Fibroblast of skin of left biceps (primary cell): ENCODE measurements around the gene E2F4.

Experiments used
- DNase-seq, 2 experiments: peaks; one replicate each; pipeline ENCODE4 v3.0.0-alpha.2; 2013; ENCODE audit warnings: low read depth in 2 of 2

The E2F4 gene

DNA sequence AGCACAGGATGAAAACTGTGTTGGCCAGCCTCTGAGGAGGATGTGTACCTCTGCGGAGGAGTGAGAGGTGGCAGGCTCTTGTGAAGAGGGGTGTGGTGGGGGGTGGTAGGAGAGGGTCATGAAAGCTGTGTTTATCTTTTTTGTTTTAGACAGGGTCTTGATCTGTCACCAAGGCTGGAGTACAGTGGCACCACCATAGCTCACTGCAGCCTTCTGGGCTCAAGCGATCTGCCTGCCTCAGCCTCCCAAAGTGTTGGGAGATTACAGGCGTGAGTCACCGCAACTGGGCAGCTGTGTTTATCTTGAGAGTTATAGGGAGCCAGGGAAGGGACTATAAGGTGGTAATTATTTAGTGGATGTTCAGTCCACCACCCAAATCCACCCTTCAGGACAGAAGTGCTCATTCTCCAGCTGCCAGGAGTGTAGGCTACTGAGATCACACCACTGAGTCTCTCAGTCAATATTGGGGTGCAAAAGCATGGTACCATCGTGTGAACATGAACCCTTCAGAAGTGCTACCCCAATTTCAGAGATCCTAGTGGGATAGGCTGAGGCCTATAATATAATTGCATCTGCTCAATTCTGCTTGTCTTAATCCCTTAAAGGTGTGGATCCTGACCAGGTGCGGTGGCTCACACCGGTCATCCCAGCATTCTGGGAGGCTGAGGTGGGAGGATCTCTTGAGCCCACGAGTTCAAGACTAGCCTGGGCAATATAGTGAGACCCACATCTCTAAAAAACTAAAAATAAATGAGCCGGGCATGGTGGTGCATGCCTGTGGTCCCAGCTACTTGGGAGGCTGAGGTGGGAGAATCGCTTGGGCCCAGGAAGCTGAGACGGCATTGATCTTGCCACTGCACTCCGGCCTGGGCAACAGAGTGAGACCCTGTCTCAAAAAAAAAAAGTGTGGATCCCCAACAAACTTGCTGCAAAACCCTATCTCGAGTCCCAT, 1.2 kb upstream of the E2F4 start:
- DNase-seq, result no peak

DNA sequence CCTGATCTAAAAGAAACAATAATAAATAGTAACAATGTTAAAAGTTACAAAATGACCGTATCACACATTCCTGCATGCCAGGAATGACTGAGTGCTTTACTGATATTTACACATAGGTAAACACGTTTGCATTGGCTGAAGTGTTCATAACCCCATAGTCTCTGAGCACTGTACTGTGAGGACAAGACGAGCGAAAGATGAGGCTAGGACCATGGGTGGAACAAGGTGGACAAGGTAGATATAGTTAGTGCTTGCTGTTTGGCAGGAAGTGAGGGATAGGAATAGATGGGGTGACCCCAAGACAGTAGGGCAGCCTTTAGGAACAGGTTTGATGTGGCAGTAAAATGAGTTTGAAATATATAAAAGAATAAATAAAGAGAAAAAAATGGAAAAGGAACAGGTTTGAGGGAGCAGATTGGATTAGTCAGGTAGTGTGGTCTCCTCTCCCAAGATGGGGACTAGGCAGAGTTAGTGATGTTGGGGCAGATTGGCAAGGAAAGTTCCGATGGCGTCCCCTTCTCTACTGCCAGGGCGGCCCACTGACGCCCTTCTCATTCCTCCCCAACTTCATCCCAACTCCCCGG, 452 bp upstream of the E2F4 start:
- no peak for DNase-seq

DNA sequence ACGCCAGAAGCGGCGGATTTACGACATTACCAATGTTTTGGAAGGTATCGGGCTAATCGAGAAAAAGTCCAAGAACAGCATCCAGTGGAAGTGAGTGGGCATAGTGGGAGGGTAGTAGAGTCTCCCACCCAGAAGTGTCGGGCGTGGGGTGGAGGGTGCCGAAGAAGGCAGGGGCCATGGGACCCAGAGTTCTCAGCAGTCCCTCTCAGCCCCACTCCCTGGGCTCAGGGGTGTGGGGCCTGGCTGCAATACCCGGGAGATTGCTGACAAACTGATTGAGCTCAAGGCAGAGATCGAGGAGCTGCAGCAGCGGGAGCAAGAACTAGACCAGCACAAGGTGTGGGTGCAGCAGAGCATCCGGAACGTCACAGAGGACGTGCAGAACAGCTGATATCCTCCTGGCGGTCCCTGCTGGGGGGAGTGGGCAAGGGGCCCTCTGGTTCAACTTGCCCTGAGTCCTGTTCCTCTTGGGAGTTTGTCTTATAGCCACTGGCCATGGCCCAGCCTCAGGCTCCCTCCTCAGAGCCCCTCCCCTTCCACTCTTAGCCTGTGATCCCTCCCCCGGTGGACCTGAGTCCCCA, 916 bp downstream of the E2F4 start:
- no peak for DNase-seq

DNA sequence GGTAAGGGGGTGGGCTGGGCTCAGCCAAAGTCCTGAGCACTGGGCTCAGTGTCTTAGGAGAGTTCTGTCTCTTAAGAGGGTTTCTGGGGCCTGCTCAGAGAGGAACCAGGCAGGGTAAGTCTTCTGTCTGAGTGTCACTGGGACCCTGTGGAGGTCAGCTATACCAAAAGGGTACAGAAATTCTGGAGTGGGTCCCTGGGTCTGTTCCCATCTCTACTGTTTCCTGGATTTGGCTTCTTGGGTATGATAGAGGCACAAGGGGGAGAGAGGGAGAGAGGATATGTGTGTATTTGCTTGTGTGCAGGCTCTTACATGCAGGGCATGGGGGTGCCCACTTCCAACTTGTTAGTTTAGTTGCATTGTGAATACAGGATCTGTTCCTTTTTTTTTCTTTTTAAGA, 1.6 kb downstream of the E2F4 start:
- DNase-seq, result no peak

DNA sequence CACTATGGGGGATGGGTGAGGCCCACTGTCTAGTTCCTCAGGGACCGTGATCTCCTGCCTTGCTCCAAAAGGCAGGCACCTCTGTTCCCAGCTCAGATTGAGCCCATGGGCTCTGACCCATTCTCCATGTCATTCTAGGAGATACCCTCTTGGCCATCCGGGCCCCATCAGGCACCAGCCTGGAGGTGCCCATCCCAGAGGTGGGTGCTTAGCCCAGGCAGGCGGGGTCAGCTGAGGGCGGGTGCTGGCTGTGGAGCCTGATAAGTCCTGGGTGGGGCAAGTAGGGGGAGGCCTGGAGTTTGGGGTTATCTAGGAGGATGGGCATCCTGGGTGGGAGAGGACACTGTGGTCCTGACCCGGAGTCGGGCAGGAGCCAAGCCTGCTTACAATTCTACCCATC, 2.3 kb downstream of the E2F4 start:
- no peak for DNase-seq

DNA sequence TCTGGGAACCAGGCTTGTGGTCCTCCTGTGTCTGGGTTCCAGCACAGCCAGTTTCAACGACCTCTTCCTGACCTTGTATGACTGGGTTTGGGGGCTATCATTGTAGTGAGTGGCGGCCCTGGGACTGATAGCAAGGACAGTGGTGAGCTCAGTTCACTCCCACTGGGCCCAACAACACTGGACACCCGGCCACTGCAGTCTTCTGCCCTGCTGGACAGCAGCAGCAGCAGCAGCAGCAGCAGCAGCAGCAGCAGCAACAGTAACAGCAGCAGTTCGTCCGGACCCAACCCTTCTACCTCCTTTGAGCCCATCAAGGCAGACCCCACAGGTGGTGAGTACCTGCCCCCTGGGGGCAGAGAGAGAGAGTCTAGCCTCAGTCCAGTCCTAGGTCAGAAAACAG, 3.7 kb downstream of the E2F4 start:
- no peak for DNase-seq

DNA sequence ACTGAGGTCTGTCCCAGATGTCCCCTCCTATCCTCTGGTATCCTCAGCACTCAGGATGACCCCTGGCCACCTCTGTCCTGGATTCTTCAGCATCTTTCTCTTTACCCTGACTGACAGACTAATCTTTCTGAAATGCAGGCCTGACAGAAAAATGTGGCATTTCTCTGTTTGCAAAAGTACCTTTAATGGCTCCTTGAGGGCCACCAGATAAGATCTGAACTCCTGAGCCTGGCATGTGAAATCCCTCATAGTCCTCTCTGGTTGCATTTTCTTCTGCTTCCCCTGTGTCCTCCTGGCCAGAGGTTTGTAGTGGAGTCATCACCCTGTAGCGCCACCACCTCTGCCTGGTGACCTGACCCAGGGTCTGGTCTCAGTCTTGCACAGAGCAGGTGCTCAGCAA, 4.9 kb downstream of the E2F4 start:
- no peak for DNase-seq

DNA sequence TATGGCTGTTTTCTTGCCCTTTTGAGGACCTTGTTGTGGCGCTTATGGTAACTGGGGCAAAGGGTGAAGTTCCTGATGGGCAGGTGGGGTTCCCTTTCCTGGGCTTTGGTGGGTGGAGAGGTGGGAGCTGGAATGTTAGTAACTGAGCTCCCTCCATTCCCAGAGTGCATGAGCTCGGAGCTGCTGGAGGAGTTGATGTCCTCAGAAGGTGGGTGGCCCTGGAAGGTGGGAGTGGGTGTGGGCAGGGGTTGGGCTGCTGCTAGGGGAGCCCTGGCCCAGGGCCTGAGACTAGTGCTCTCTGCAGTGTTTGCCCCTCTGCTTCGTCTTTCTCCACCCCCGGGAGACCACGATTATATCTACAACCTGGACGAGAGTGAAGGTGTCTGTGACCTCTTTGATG, 5.7 kb downstream of the E2F4 start:
- no peak for DNase-seq

DNA sequence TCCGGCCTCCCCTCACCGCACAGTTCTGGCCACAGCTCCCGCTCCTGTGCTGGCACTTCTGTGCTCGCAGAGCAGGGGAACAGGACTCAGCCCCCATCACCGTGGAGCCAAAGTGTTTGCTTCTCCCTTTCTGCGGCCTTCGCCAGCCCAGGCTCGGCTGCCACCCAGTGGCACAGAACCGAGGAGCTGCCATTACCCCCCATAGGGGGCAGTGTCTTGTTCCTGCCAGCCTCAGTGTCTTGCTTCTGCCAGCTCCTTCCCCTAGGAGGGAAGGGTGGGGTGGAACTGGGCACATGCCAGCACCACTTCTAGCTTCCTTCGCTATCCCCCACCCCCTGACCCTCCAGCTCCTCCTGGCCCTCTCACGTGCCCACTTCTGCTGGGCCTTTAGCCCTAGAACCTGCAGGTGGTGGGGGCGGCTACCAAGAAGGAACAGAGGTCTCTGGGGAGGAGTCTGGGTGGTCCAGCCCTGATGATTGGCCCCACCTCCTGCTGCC, 6.3 kb downstream of the E2F4 start:
- DNase-seq, result no peak

DNA sequence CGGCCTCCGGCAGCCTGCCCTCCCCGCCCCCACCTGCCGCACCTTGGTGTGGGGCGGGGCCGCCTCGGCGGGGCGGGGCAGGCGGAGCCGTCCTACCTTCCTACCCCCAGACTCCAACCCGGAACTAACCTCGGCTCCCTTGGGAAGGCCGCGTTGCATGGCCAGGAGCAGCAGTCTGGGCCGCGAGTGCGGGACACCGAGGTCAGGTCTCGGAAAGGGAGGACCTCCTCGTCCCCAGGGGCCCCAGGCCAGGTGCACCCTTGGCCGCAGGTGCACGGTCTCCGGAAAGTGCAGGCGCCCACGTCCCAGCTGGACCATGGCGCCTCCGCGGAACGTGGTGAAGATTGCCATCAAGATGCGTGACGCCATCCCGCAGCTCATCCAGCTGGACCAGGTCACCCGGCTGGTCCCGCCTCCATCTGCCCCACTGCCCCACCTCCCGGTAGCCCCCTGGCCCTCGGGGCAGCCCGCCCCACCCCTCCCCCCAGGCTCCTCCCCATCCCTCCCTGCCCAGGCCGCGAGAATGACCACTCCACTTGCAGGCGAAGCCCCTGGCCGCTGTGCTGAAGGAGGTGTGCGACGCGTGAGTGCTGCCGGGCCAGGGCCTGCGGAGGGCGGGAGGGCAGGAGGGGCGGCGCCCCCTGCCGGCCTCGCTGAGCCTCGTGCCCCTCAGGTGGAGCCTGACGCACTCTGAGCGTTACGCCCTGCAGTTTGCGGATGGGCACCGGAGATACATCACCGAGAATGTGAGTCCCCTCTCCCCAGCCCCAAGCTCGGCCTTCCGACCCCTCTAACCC, 7.3 kb downstream of the E2F4 start, which contains the start of gene ELMO3:
ELMO3 (plus strand) TSS at position 121 of the 797 bp plus-strand sequence; CDS start at position 317, 196 bp downstream.
- no peak for DNase-seq

DNA sequence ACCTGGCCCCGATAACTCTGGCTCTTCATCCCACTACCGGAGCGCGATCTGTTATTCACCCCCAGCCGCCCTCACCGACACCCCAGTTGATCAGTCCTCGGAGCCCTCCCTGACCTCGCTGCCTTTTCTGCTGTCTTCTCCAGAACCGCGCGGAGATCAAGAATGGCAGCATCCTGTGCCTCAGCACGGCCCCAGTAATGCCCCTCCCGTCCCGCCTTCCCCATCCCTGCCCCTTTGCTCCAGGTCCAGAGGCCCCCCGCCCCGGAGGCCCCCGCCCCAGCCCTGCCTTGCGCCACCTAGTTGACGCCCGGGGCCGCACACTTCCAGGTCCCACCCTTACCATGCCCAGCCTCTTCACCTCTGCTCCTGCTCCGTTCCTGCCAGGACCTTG, 7.8 kb downstream of the E2F4 start:
- no peak for DNase-seq

DNA sequence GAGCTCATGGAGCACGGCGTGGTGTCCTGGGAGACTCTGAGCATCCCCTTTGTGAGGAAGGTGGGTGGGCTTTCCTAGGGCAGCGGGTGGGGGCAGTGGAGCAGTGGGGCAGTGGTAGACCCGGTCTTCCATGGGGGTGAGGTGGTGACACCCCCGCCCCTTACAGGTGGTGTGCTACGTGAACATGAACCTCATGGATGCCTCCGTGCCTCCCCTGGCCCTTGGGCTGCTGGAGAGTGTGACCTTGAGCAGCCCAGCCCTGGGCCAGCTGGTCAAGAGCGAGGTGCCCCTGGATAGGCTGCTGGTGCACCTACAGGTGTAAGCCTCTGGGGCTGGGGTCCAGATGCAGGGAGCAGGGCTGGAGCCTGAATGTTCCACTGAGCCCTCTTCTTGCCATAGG, 8.5 kb downstream of the E2F4 start:
- no peak for DNase-seq

DNA sequence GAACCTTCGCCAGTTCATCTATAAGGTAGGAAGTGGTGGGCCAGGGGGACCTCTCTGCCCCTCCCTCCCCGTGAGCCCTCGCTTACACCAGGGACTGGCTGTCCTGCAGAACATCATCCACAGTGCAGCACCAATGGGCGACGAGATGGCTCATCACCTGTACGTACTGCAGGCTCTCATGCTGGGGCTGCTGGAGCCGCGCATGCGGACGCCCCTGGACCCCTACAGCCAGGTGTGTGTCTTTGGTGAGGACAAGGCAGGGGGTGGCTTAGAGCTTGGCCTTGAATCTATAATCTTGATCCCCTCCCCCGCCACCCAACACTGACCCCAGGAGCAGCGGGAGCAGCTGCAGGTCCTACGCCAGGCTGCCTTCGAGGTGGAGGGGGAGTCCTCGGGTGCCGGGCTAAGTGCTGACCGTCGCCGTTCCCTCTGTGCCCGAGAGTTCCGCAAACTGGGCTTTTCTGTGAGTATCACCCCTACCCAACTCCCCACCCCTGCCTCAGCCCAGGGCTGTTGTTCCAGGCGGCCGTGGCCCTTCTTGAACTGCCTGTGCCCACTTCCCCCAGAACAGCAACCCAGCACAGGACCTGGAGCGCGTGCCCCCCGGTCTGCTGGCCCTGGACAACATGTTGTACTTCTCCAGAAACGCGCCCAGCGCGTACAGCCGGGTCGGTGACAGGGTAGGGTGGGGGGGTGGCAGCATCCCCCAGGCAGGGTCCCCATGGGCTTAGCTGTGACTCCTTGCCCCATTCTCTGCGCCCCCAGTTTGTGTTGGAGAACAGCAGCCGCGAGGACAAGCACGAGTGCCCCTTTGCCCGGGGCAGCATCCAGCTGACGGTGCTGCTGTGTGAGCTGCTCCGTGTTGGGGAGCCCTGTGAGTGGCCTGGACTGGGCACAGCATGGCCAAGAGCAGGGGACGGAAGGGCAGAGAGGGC, 9.7 kb downstream of the E2F4 start:
- DNase-seq, result no peak

DNA sequence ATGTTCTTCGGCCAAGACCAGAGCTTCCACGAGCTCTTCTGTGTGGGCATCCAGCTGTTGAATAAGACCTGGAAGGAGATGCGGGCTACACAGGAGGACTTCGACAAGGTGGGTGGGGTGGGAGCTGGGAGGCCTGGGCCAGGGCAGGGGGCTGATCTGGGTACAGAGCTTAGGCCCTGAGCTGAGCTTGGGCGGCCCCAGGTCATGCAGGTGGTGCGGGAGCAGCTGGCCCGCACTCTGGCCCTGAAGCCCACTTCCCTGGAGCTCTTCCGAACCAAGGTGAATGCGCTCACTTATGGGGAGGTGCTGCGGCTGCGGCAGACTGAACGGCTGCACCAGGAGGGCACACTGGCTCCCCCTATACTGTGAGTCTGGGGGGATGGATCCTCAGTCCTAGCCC, 10.5 kb downstream of the E2F4 start:
- DNase-seq, result no peak

DNA sequence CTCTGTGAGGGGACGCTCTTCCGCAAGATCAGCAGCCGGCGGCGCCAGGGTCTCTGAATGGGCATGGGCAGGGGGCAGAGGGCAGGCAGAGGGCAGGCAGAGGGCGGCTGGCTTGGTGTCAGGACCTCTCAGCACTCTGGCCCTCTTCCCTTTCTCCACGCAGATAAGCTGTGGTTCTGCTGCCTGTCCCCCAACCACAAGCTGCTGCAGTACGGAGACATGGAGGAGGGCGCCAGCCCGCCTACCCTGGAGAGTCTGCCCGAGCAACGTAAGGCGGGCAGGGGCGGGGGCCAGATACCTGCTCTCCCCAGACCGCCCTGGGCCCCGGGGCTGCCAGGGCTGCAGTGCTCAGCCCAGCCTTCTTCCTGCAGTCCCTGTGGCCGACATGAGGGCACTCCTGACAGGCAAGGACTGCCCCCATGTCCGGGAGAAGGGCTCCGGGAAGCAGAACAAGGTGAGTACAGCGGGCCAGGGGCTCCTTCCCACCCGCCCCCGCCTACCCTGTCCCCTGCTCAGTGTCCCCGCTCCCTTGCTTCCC, 11.1 kb downstream of the E2F4 start:
- DNase-seq, result no peak

DNA sequence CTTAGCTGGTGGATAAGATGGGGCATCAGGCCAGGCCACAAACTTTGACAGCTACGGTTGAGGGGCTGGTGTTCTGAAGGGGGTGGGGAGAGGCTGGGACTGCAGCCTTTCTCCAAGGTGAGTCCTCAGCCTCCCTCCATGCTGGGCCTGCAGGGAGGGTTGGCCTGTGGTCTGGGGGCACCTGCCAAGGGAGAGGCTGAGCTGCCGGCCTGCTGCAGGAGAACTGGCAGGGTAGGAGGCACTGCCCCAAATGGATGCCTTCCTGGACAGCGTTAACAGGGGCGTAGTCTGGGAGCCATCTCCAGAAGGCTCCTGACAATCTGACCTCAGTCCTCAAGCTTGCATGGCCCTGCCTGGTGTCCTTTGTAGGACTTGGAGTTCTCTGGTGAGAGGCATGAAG, 12.1 kb downstream of the E2F4 start:
- DNase-seq, result no peak

DNA sequence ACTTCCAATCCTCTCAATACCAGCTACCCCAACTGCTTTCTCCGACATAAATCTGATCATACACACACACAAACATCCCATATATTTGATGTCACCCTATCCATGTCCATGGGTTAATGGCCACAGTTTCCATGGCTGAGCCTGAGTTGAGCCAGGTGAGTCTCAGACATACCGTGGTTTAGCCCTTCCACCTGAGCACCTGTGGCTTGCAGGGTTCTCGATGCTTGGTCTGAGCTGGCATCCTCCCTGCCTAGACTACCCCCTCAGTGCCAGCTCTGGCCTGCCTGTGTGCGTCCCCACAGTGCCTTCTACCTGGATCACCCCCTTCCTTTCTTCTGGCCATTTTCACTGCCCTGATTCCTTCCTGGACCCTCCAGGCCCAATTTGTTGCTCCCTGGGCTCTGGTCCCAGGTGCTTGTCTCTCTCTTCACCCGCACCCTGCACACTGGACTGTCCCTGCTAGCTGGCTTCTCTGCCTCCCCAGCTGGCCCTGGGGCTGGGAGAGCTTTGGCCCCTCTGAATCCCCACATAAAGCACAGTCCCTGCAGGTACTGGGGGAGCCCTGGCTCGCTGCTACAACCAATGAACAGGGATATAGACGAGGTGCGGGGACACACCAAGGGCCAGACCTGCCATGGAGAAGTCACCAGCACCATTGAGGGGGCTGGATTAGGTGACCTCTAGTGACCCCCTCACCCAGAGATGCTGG, 14.3 kb downstream of the E2F4 start:
- no peak for DNase-seq

DNA sequence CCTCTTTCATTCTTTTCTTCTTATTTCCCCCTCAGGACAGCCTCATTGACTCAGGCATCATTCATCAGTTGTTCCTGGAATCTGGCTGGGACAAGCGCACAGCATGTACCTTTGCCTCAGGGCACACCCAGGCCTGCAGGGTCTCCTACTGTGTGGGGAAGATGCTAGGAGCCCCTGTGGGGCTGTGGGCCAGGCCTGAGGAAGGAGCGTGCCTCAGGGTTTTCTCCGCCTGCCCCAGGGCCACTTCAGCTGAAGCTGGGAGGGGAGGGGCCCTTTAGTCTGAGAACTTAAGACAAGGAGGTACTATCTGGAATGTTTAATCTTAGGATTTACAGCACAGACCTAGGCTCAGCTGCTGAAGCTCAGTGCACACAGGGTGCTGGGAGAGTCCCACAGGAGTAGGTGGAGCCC, 14.9 kb downstream of the E2F4 start:
- DNase-seq, result no peak

DNA sequence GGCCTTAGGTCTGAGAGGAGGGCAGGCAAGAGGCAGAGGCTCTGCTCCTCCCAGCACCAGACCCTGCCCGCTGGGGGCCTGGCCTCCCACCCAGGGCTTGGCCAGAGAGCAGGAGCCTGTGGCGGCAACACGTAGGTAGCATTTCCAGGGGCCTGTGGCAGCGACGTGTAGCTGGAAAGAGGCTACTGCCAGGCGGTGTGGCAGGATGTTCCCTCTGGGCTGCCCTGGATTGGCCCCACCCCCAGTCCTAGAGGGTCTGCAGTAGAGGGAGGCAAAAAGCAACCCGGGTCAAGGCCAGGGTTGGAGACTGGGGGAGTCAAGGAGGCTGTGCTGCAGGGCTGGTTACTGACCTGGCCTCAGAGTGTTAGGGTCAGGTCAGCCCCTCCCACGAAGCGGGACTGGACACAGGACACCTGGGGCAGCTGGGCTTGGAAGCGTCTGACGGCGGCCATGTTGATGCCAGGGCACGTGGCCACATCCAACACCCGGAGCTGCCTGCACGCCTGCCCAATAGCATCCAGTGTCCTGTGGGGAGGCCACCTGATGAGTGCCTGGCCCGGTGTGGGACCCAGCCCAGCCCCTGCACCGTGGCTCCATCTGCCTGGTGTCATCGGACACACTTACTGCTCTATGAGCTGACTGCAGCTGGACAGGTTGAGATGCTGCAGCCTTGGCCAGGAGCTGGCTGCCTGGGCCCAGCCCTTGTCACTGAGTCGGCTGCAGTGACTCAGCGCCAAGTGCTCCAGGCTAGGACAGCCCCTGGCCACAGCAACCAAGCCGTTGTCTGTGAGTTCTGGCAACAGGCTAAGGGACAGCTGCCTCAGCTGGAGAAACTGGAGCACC, 15.5 kb downstream of the E2F4 start:
- DNase-seq, result no peak
